Measurements from ENCODE around the gene ZFHX3. TPM values are rescaled to one million over a fixed set of nuclear protein-coding genes. Genes with fewer than 3 reads are reported as not detected.
"Not testable (repeated sequence)": the region's sequence is repeated elsewhere in the genome, so short reads cannot be mapped to it uniquely, and the experiment has no call there.

The ZFHX3 gene
- total RNA-seq, 1 experiment from 2014 or later: 1.5 TPM

DNA sequence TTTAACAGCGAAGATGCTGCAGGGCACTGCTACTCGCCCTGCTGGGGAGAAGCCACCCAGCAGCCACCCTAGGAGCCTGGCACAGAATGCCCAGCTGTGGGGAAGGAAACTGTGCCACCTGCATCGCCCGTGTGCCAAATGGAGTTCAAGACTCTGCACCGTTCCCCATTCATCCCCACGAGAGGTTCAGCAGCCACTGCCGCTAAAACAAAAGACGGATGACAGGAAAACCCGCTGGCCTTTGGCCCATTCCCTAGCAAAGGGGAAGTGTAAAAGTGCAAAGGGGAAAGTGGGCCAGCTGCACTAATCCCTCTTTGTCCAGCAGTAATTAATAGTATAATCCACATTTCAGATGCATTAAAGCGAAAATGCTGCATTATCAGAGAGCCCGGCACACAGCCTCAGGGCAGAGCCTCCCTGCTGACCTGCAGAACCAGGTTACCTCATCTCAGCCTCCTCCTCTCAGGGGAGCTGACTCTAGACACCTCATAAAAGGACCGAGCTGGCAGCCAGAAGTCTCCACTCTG lies 37.7 kb downstream of the ZFHX3 start:
- no peaks in the 10 kb centered on the region; the same call in none of the 2 replicates for H3K4me1 ChIP-seq (ENCODE audit: insufficient read depth, low read length)
- no peak overlapping the region for H3K14ac ChIP-seq (ENCODE audit: insufficient read depth, low read length)
- no peak overlapping the region for H2BK5ac ChIP-seq (ENCODE audit: insufficient read length, low read length)
- H3K9me3 Mint-ChIP-seq: no peaks in the 10 kb centered on the region
- no peak overlapping the region for H3T11ph ChIP-seq (ENCODE audit: low read length)
- H3K18ac ChIP-seq (ENCODE audit: insufficient read length, low read depth, low read length): no peak overlapping the region
- H3K4me3 Mint-ChIP-seq: no peak overlapping the region
- no peak overlapping the region for H3K27ac ChIP-seq (ENCODE audit: insufficient read length, low read depth, low read length)
- no peak overlapping the region for H2BK15ac ChIP-seq (ENCODE audit: low read depth, low read length)
- TF ChIP-seq, protein P1, sequence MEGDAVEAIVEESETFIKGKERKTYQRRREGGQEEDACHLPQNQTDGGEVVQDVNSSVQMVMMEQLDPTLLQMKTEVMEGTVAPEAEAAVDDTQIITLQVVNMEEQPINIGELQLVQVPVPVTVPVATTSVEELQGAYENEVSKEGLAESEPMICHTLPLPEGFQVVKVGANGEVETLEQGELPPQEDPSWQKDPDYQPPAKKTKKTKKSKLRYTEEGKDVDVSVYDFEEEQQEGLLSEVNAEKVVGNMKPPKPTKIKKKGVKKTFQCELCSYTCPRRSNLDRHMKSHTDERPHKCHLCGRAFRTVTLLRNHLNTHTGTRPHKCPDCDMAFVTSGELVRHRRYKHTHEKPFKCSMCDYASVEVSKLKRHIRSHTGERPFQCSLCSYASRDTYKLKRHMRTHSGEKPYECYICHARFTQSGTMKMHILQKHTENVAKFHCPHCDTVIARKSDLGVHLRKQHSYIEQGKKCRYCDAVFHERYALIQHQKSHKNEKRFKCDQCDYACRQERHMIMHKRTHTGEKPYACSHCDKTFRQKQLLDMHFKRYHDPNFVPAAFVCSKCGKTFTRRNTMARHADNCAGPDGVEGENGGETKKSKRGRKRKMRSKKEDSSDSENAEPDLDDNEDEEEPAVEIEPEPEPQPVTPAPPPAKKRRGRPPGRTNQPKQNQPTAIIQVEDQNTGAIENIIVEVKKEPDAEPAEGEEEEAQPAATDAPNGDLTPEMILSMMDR (conservative IDR thresholded peaks at IDR 0.05): no peak
- no peaks in the 10 kb centered on the region for H3K79me2 ChIP-seq (ENCODE audit: insufficient read depth, low read length)
- no peak overlapping the region; a peak in 1 of 7 replicates for H3K27ac Mint-ChIP-seq
- no peaks in the 10 kb centered on the region for H3K36me3 Mint-ChIP-seq (ENCODE audit: insufficient read depth in 1 of 3, low read depth in 3 of 3)
- H3K23me2 ChIP-seq (ENCODE audit: insufficient read length, low read depth, low read length, poor library complexity, severe bottlenecking): no peaks in the 10 kb centered on the region
- H3K4me2 ChIP-seq (ENCODE audit: insufficient read depth, insufficient read length, low read length): no peak overlapping the region
- no CpG with 5 or more reads among the region's 12 CpGs for WGBS (ENCODE audit: extremely low coverage, insufficient read length, low lambda C conversion rate)
- no peak overlapping the region for H3K56ac ChIP-seq (ENCODE audit: insufficient read length, low read depth, low read length)
- H2AFZ ChIP-seq (ENCODE audit: low read length): no peak overlapping the region
- no peak overlapping the region for H4K91ac ChIP-seq (ENCODE audit: insufficient read length, low read depth, low read length)
- DNase-seq: no peak
- no peaks in the 10 kb centered on the region for H4K20me1 ChIP-seq (ENCODE audit: control insufficient read depth, insufficient read depth, insufficient read length)
- no peak overlapping the region for H3K9ac ChIP-seq (ENCODE audit: extremely low read depth, insufficient read length, low read length)
- H2BK12ac ChIP-seq (ENCODE audit: insufficient read length, low read depth, low read length): no peak overlapping the region
- H3K79me1 ChIP-seq (ENCODE audit: insufficient read depth, low read depth, low read length, poor library complexity, severe bottlenecking): no peaks in the 10 kb centered on the region
- no peaks in the 10 kb centered on the region for H3K27me3 ChIP-seq (ENCODE audit: insufficient read depth, low read length)
- no peak overlapping the region for H2BK20ac ChIP-seq (ENCODE audit: low read depth, low read length, poor library complexity, severe bottlenecking)
- H3K4me1 Mint-ChIP-seq: peaks cover 4 to 8% of the 10 kb centered on the region in 2 experiments
- H2AK5ac ChIP-seq (ENCODE audit: insufficient read length, low read length): no peak overlapping the region
- peaks cover 5% of the 10 kb centered on the region for H3K27me3 Mint-ChIP-seq (ENCODE audit: low read depth)
- H3K4ac ChIP-seq (ENCODE audit: low read depth, low read length): no peak overlapping the region
- no peak overlapping the region for H4K5ac ChIP-seq (ENCODE audit: insufficient read length, low read depth, low read length)
- H4K8ac ChIP-seq (replicated peaks; ENCODE audit: insufficient read length, low read depth, low read length): no peak overlapping the region
- H3K23ac ChIP-seq (ENCODE audit: insufficient read length, low read depth, low read length): no peak overlapping the region
- H2BK120ac ChIP-seq (ENCODE audit: low read depth, low read length, poor library complexity, severe bottlenecking): no peak overlapping the region
- H3K9me3 ChIP-seq (ENCODE audit: control insufficient read depth, low read depth, low read length): no peaks in the 10 kb centered on the region

DNA sequence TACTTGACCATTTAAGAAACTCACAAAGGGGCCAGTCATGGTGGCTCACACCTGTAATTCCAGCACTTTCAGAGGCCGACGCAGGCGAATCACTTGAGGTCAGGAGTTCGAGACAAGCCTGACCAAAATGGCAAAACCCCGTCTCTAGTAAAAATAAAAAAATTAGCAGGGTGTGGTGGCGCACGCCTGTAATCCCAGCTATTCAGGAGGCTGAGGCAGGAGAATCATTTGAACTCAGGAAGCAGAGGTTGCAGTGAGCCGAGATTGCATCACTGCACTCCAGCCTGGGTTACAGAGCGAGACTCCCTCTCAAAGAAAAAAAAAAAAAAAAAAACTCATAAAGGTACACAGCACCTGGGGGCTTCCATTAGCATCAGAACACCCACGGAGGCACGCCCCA lies 38.2 kb downstream of the ZFHX3 start:
- H2AFZ ChIP-seq (ENCODE audit: low read length); H2BK12ac ChIP-seq (ENCODE audit: insufficient read length, low read depth, low read length); H3K23me2 ChIP-seq (ENCODE audit: insufficient read length, low read depth, low read length, poor library complexity, severe bottlenecking); H4K20me1 ChIP-seq (ENCODE audit: control insufficient read depth, insufficient read depth, insufficient read length); H3K9me3 Mint-ChIP-seq; H2BK5ac ChIP-seq (ENCODE audit: insufficient read length, low read length); H3K36me3 Mint-ChIP-seq (ENCODE audit: insufficient read depth in 1 of 3, low read depth in 3 of 3); H2BK20ac ChIP-seq (ENCODE audit: low read depth, low read length, poor library complexity, severe bottlenecking); H2AK5ac ChIP-seq (ENCODE audit: insufficient read length, low read length); H3K79me2 ChIP-seq (ENCODE audit: insufficient read depth, low read length); H3K27ac ChIP-seq (ENCODE audit: insufficient read length, low read depth, low read length); H4K8ac ChIP-seq (replicated peaks; ENCODE audit: insufficient read length, low read depth, low read length); H3K79me1 ChIP-seq (ENCODE audit: insufficient read depth, low read depth, low read length, poor library complexity, severe bottlenecking); H3K27me3 ChIP-seq (ENCODE audit: insufficient read depth, low read length); H3K23ac ChIP-seq (ENCODE audit: insufficient read length, low read depth, low read length); H3K4ac ChIP-seq (ENCODE audit: low read depth, low read length); H3K9ac ChIP-seq (ENCODE audit: extremely low read depth, insufficient read length, low read length); H2BK15ac ChIP-seq (ENCODE audit: low read depth, low read length); H3K4me1 Mint-ChIP-seq; DNase-seq; H3K9me3 ChIP-seq (ENCODE audit: control insufficient read depth, low read depth, low read length); H3K27ac Mint-ChIP-seq; H4K91ac ChIP-seq (ENCODE audit: insufficient read length, low read depth, low read length); H3K27me3 Mint-ChIP-seq (ENCODE audit: low read depth); H3K14ac ChIP-seq (ENCODE audit: insufficient read depth, low read length); H3K18ac ChIP-seq (ENCODE audit: insufficient read length, low read depth, low read length); H3K4me2 ChIP-seq (ENCODE audit: insufficient read depth, insufficient read length, low read length); H3K4me3 Mint-ChIP-seq; H3K56ac ChIP-seq (ENCODE audit: insufficient read length, low read depth, low read length); H4K5ac ChIP-seq (ENCODE audit: insufficient read length, low read depth, low read length); H2BK120ac ChIP-seq (ENCODE audit: low read depth, low read length, poor library complexity, severe bottlenecking); H3K4me1 ChIP-seq (ENCODE audit: insufficient read depth, low read length); H3T11ph ChIP-seq (ENCODE audit: low read length): not testable (repeated sequence)
- WGBS (ENCODE audit: extremely low coverage, insufficient read length, low lambda C conversion rate): no CpG with 5 or more reads among the region's 11 CpGs

All from H9 (cell line).